HG02610 (cell line): ENCODE data around the gene ITSN1.
"Not testable (repeated sequence)": the region's sequence is repeated elsewhere in the genome, so short reads cannot be mapped to it uniquely, and the experiment has no call there.

ENCODE experiments used
- ATAC-seq: cut with Tn5 transposase; IDR thresholded peaks from one replicate; pipeline ENCODE4 v1.9.1; 2021; ENCODE audit warnings: mild to moderate bottlenecking, moderate library complexity; ENCODE audit not compliant: unreplicated experiment

The ITSN1 gene

GRCh38 chr21:33762803-33763581 is 120.7 kb downstream of the ITSN1 start:
- ATAC-seq = no peak

GRCh38 chr21:33763582-33763899 is 121.2 kb downstream of the ITSN1 start:
- no peak for ATAC-seq

- ATAC-seq = no peak
Measured at GRCh38 chr21:33767236-33767635, 124.9 kb downstream of the ITSN1 start.

- ATAC-seq = no peak
Measured at GRCh38 chr21:33767960-33768359, 125.7 kb downstream of the ITSN1 start.

- ATAC-seq = no peak
Measured at GRCh38 chr21:33769057-33769456, 126.8 kb downstream of the ITSN1 start.

- ATAC-seq = no peak
Measured at GRCh38 chr21:33770542-33770941, 128.2 kb downstream of the ITSN1 start.

GRCh38 chr21:33771976-33772375 is 129.7 kb downstream of the ITSN1 start:
- ATAC-seq = no peak

- ATAC-seq = no peak
Measured at GRCh38 chr21:33774551-33774950, 132.2 kb downstream of the ITSN1 start.

- ATAC-seq = no peak
Measured at GRCh38 chr21:33775100-33775828, 133.0 kb downstream of the ITSN1 start.

- no peak for ATAC-seq
Measured at GRCh38 chr21:33780631-33781030, 138.3 kb downstream of the ITSN1 start.

- no peak for ATAC-seq
Measured at GRCh38 chr21:33781121-33781520, 138.8 kb downstream of the ITSN1 start.

GRCh38 chr21:33783187-33783979 is 141.1 kb downstream of the ITSN1 start:
- ATAC-seq = no peak

GRCh38 chr21:33787431-33787830 is 145.1 kb downstream of the ITSN1 start:
- ATAC-seq = no peak

GRCh38 chr21:33788438-33788837 is 146.1 kb downstream of the ITSN1 start:
- ATAC-seq = not testable (repeated sequence)

GRCh38 chr21:33789697-33790096 is 147.4 kb downstream of the ITSN1 start:
- no peak for ATAC-seq

GRCh38 chr21:33791073-33791472 is 148.8 kb downstream of the ITSN1 start:
- no peak for ATAC-seq

- ATAC-seq = no peak
Measured at GRCh38 chr21:33794596-33794995, 152.3 kb downstream of the ITSN1 start.

GRCh38 chr21:33797565-33797964 is 155.3 kb downstream of the ITSN1 start:
- no peak for ATAC-seq

- no peak for ATAC-seq
Measured at GRCh38 chr21:33799378-33800090, 157.2 kb downstream of the ITSN1 start.

GRCh38 chr21:33800753-33801423 is 158.6 kb downstream of the ITSN1 start:
- no peak for ATAC-seq
